DMS53 treated with DMSO at 0.1 percent for 48 hours (cell line): ENCODE measurements around the gene FAM13C.
"Not testable (repeated sequence)": the region's sequence is repeated elsewhere in the genome, so short reads cannot be mapped to it uniquely, and the experiment has no call there.

Experiments
- DNase-seq: peaks from one replicate; lab custom pipeline; 2025; ENCODE audit not compliant: unreplicated experiment; lab: John Stamatoyannopoulos, UW

FAM13C gene

GRCh38 chr10:59237775-59238174, 124.6 kb downstream of the FAM13C start:
- DNase-seq = no peak

- DNase-seq = no peak
Measured at GRCh38 chr10:59236064-59236697, 126.2 kb downstream of the FAM13C start.

GRCh38 chr10:59234816-59235429, 127.4 kb downstream of the FAM13C start:
- DNase-seq = peak; percentile 50

- peak; percentile 58 for DNase-seq
Measured at GRCh38 chr10:59234194-59234593, 128.2 kb downstream of the FAM13C start.

GRCh38 chr10:59229441-59229840, 132.9 kb downstream of the FAM13C start:
- no peak for DNase-seq

- no peak for DNase-seq
Measured at GRCh38 chr10:59227136-59227673, 135.1 kb downstream of the FAM13C start.

- DNase-seq = no peak
Measured at GRCh38 chr10:59225211-59225610, 137.1 kb downstream of the FAM13C start.

- not testable (repeated sequence) for DNase-seq
Measured at GRCh38 chr10:59223597-59223996, 138.8 kb downstream of the FAM13C start.

GRCh38 chr10:59222788-59223187, 139.6 kb downstream of the FAM13C start:
- no peak for DNase-seq

GRCh38 chr10:59216178-59216869, 146.0 kb downstream of the FAM13C start:
- DNase-seq = no peak

- DNase-seq = no peak
Measured at GRCh38 chr10:59214160-59214559, 148.2 kb downstream of the FAM13C start.

- no peak for DNase-seq
Measured at GRCh38 chr10:59212301-59212798, 150.0 kb downstream of the FAM13C start.

- no peak for DNase-seq
Measured at GRCh38 chr10:59206204-59206720, 156.1 kb downstream of the FAM13C start.
